Small intestine (tissue), 7 donors: ENCODE measurements around the gene FBXO46. TPM values are rescaled to one million over a fixed set of nuclear protein-coding genes. Genes with fewer than 3 reads are reported as not detected.

Experiments
- DNase-seq, 2 donors: peaks; one replicate each; pipeline versions ENCODE4 v3.0.0 to v3.0.0-alpha.2; 2013
- FAIRE-seq: peaks from 2 replicates; lab custom pipeline; 2012; peaks lifted over from hg19 to GRCh38; lab: Jason Lieb, UNC
- H3K27ac ChIP-seq, 3 donors: one replicate each; pipeline ENCODE4 v1.5.1; 2013; ENCODE audit warnings: low read length in 2 of 3, mild to moderate bottlenecking in 2 of 3, control low read depth in 1 of 3, inconsistent platforms in 1 of 3, low read depth in 1 of 3, moderate library complexity in 1 of 3
- H3K27me3 ChIP-seq, 3 donors: one replicate each; pipeline ENCODE4 v1.6.1; 2013; ENCODE audit warnings: low read length in 3 of 3, inconsistent platforms in 1 of 3; ENCODE audit not compliant: control insufficient read depth in 3 of 3, insufficient read depth in 3 of 3
- H3K36me3 ChIP-seq, 3 donors: one replicate each; pipeline ENCODE4 v1.6.1; 2013; ENCODE audit warnings: low read length in 3 of 3, inconsistent platforms in 1 of 3, low read depth in 1 of 3, mild to moderate bottlenecking in 1 of 3, moderate library complexity in 1 of 3; ENCODE audit not compliant: control insufficient read depth in 3 of 3, insufficient read depth in 2 of 3
- H3K4me1 ChIP-seq, 3 donors: one replicate each; pipeline ENCODE4 v1.6.1; 2013; ENCODE audit warnings: low read length in 2 of 3, inconsistent platforms in 1 of 3, low read depth in 1 of 3, mild to moderate bottlenecking in 1 of 3, moderate library complexity in 1 of 3; ENCODE audit not compliant: control insufficient read depth in 3 of 3, insufficient read depth in 2 of 3
- H3K4me3 ChIP-seq, 3 donors: one replicate each; pipeline ENCODE4 v1.5.1; 2013; ENCODE audit warnings: low read length in 3 of 3, control low read depth in 1 of 3, inconsistent platforms in 1 of 3, low read depth in 1 of 3, mild to moderate bottlenecking in 1 of 3, moderate library complexity in 1 of 3
- H3K9me3 ChIP-seq, 2 donors: one replicate each; pipeline ENCODE4 v1.6.1; 2013; ENCODE audit warnings: low read depth in 1 of 2, low read length in 1 of 2; ENCODE audit not compliant: control insufficient read depth in 2 of 2, insufficient read depth in 1 of 2
- WGBS, 3 donors: extraction: QIAGEN DNeasy Blood & Tissue Kit; methylation state at CpG; one replicate each; pipeline ENCODE4 v1.1.7; 2013; 5-methylcytosine and 5-hydroxymethylcytosine counted together
- polyA plus RNA-seq, 4 donors: library from polyadenylated mRNA; stranded (reverse) in 3 of 4; unstranded in 1 of 4; fragments of 200-250 nt in 3 of 4; fragments of 120-200 nt in 1 of 4; gene quantifications; one replicate each; pipeline versions ENCODE4 v1.2.1 to v1.2.3, GENCODE V29; 2013
- donor health status: healthy with polysubstance abuse.
- donor health status: control.
- donor health status: control.
- donor health status: Bipolar disorder and iron deficiency.
- donor health status: healthy.

FBXO46 gene
- polyA plus RNA-seq, 4 donors, result 5.4 to 16.6 (median 9.3) TPM

DNA sequence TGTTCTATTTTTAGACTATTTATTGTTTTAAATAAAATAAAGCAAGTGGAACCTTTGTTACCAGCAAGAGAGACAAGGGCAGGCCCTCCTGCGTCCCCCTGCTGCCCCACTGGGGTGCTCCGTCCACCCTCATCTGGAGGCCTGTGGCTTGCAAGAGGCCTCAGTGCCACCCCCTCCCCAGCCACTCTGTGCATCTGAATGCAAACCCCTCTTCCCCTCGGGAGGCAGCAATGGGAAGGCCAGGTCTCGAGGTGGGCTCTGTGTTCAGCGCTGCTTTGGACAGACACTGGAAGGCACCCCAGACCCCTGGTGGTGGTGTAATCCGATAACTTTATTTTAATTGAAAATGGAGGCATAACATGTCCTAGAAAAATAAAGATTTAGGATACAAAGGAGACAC, 33.8 kb upstream of the FBXO46 start:
- Histone ChIP-seq H3K4me1 (peaks cover 0 to 28% (median 0%) of the 10 kb centered on the region in 3 donors), H3K9me3 (no peaks in the 10 kb centered on the region), H3K36me3 (peaks cover 0 to 12% (median 0%) of the 10 kb centered on the region in 3 donors), H3K27me3 (peaks cover 0 to 14% (median 2%) of the 10 kb centered on the region in 3 donors), H3K27ac (no peak overlapping the region), H3K4me3 (no peak overlapping the region)
- FAIRE-seq (no peak), DNase-seq (no peak)
- 54 to 64% (median 60%) methylated on average over 6 of the region's 6 CpGs for WGBS, 3 donors

DNA sequence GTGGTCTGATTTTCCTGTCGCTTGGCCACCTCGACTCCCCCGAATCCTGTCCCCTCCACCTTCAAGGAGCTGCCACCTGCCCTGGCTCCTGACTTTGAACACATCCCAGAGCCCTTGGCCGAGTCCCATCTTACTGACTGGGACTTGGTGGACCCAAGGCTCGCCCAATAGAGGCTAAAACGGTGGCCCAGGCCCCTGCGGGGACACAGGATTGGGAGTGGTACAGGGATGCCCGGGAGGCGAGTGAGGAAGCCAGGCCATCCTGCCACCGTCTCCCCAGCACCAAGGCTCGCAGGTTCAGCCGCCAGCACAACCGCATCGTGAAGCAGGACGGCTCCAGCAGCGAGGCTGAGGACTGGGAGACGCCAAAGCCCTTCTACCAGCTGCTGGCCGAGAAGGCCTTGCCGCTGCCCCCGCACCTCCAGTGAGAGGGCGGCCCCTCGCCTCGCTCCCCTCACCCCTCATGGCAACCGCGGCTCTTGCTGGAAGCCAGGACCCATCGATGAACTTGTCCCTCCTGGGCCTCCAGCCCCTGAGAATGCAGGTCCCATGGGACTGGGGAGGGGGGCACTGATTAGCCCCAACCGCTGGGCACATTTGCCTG, 33.1 kb upstream of the FBXO46 start:
- WGBS, 3 donors, result 48 to 54% (median 50%) methylated on average over 24 to 27 of the region's 27 CpGs
- H3K36me3 ChIP-seq, result peaks cover 0 to 12% (median 0%) of the 10 kb centered on the region in 3 donors
- DNase-seq, result no peak
- no peak for FAIRE-seq
- peaks cover 0 to 14% (median 2%) of the 10 kb centered on the region in 3 donors for H3K27me3 ChIP-seq
- H3K4me1 ChIP-seq, result peaks cover 0 to 28% (median 0%) of the 10 kb centered on the region in 3 donors
- no peak overlapping the region for H3K27ac ChIP-seq
- no peak overlapping the region for H3K4me3 ChIP-seq
- H3K9me3 ChIP-seq, result no peaks in the 10 kb centered on the region

DNA sequence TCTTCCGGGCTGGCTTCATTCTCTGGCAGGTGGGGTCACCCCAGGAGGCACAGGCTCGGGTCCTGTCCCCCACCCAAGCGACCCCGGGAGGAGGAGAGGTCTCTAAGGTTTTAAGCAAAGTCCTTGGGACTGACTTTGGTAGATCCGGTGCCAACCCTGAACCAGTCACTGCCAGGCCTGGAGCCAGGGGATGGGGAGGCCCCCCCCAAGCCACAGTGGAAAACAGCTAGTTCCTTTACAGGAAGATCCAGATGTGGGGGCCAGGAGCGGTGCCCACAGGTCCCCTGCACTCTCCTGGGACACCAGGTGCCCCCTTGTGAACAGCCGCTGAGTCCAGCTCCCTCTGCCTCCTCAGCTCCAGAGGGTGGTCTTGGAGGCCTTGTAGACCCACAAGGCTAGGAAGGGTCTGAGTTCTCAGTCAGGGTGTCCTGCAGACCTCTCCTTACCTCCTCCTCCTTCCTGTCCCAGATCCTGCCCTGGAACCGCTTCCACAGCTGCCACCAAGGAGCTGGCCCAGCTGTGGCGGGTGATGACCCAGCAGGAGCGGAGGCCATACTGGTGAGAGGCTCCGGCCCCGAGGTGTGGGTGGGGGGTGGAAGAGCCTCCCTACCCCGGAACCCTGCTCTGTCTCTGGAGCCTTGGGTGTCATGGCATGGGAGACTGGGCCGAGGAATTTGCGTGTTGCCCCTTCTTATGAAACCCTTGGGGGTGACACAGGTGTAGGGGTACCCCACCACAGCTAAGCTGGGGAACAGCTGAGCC, 32.4 kb upstream of the FBXO46 start:
- H3K27me3 ChIP-seq, result peaks cover 0 to 14% (median 2%) of the 10 kb centered on the region in 3 donors
- H3K27ac ChIP-seq, result no peak overlapping the region
- FAIRE-seq, result no peak
- H3K4me3 ChIP-seq, result no peak overlapping the region
- no peak for DNase-seq
- no peaks in the 10 kb centered on the region for H3K9me3 ChIP-seq
- 79 to 89% (median 85%) methylated on average over 14 to 15 of the region's 15 CpGs for WGBS, 3 donors
- peaks cover 0 to 12% (median 0%) of the 10 kb centered on the region in 3 donors for H3K36me3 ChIP-seq
- H3K4me1 ChIP-seq, result peaks cover 0 to 28% (median 0%) of the 10 kb centered on the region in 3 donors

DNA sequence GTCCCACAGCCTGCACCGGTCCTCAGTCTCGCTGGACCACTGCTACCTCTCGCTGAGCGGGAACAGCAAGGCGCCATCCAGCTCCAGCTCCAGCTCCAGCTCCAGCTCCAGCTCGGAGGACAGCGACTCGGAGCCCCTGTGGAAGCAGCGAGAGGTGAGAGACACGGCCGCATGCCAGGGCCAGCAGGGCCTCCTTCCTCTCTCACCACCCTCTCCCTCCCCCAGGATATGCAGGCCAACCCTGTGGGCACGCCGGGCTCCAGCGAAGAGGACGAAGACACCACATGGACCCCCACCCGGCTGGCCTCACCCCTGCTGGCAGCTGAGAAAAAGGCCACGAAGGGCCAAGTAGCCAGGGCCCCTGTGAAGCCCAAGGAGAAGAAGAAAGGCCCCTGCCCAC, 31.0 kb upstream of the FBXO46 start:
- Histone ChIP-seq H3K36me3 (peaks cover 0 to 12% (median 0%) of the 10 kb centered on the region in 3 donors), H3K27me3 (peaks cover 0 to 8% (median 2%) of the 10 kb centered on the region in 3 donors), H3K27ac (no peak overlapping the region), H3K4me1 (peaks cover 0 to 18% (median 0%) of the 10 kb centered on the region in 3 donors), H3K4me3 (no peak overlapping the region), H3K9me3 (peaks cover 0 to 3% of the 10 kb centered on the region in 2 donors)
- FAIRE-seq, result no peak
- DNase-seq, result no peak
- WGBS, 3 donors, result 83 to 85% (median 84%) methylated on average over 13 to 17 of the region's 17 CpGs

DNA sequence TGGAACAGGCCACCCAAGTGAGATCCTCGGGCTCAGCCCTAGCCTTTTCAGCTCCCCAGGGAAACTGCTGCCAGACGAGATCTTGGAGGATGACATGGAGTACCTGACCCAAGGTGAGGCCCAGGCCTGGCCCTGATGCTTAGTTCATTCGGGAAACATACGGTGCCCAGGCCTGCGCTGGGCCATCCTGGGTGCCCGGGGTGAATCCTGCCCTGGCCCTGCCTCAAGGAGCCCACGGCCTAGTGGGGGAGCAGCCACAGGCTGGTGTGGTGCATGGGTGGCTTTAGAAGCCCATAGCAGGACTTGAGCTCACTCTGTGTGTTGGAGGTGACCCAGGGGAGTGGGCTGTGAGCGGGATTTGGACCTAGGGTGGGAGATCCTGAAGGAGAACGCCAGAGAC, 28.2 kb upstream of the FBXO46 start:
- no peaks in the 10 kb centered on the region for H3K36me3 ChIP-seq
- WGBS, 3 donors, result 81 to 85% (median 83%) methylated on average over 9 of the region's 9 CpGs

DNA sequence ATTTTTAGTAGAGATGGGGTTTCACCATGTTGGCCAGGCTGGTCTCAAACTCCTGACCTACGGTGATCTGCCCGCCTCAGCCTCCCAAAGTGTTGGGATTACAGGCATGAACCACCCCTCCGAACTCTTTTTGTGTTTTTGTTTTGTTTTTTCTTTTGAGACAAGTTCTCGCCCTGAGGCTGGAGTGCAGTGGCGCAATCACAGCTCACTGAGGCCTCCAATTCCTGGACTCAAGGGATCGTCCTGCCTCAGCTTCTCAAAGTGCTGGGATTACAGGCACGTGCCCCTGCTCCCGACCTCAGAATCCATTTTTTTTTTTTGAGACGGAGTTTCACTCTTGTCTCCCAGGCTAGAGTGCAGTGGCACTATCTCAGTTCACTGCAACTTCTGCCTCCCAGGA, 27.0 kb upstream of the FBXO46 start:
- no peak for FAIRE-seq
- Histone ChIP-seq H3K27me3 (no peaks in the 10 kb centered on the region), H3K4me3 (no peak overlapping the region), H3K27ac (no peak overlapping the region), H3K9me3 (peaks cover 0 to 3% of the 10 kb centered on the region in 2 donors), H3K4me1 (no peaks in the 10 kb centered on the region), H3K36me3 (no peaks in the 10 kb centered on the region)
- DNase-seq, result no peak
- WGBS, 3 donors, result 75 to 82% (median 79%) methylated on average over 9 of the region's 9 CpGs

More for the DNA sequence above, 28.2 kb upstream of the FBXO46 start:
- Histone ChIP-seq H3K27ac (no peak overlapping the region), H3K4me3 (no peak overlapping the region), H3K4me1 (peaks cover 0 to 2% (median 0%) of the 10 kb centered on the region in 3 donors), H3K27me3 (peaks cover 0 to 4% (median 2%) of the 10 kb centered on the region in 3 donors), H3K9me3 (peaks cover 0 to 3% of the 10 kb centered on the region in 2 donors)
- FAIRE-seq (no peak), DNase-seq (no peak)

DNA sequence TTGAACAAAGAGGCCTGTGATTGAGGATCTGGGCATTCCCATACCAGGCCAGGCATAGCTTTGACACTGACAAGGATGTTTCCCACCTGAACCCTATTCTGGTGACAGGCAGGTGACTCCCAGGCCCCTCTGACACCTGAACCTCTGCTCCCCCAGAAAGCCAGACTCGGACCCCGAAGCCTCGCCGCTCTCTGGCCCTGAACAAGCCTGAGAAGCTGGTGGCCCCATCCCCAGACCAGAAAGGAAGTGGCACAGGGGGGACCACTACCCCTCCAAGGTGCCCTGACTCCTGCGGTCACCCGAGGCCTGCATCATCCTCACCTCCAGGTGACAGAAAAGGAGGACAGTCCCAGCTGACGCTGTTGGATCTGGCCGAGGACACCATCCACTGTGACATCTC, 23.6 kb upstream of the FBXO46 start:
- peaks cover 0 to 3% of the 10 kb centered on the region in 2 donors for H3K9me3 ChIP-seq
- no peaks in the 10 kb centered on the region for H3K36me3 ChIP-seq
- no peaks in the 10 kb centered on the region for H3K27me3 ChIP-seq
- FAIRE-seq (no peak), DNase-seq (no peak)
- 96 to 97% (median 96%) methylated on average over 8 of the region's 8 CpGs for WGBS, 3 donors
- H3K4me3 ChIP-seq, result no peak overlapping the region
- H3K27ac ChIP-seq, result no peak overlapping the region
- H3K4me1 ChIP-seq, result no peaks in the 10 kb centered on the region

DNA sequence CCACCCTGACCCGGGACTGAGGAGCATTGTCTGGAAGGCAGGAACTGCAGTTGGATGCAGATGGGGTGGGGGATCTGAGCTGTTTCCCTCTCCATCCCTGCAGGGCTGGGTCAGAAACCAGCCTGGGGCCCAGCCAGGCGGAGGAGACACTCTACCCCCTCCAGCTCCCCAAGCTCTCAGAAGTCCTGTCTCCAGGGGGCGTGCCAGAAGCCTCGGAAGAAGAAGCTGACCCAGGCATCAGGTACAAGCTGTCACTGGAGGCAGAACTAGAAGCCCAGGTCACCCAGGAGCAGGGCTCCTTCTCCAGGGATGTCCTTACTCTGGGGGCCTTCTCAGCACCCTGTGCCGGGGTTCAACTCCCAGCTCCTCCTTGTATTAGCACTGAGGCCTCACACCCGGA, 22.9 kb upstream of the FBXO46 start:
- no peaks in the 10 kb centered on the region for H3K4me1 ChIP-seq
- peaks cover 0 to 3% of the 10 kb centered on the region in 2 donors for H3K9me3 ChIP-seq
- no peaks in the 10 kb centered on the region for H3K36me3 ChIP-seq
- no peak overlapping the region for H3K27ac ChIP-seq
- 65 to 72% (median 67%) methylated on average over 6 of the region's 6 CpGs for WGBS, 3 donors
- FAIRE-seq, result no peak
- no peak for DNase-seq
- H3K27me3 ChIP-seq, result no peaks in the 10 kb centered on the region
- no peak overlapping the region for H3K4me3 ChIP-seq
